HG02798 (cell line): Measurements from ENCODE around the gene PIP4P1.

ENCODE experiments used
- ATAC-seq: cut with Tn5 transposase; IDR thresholded peaks from one replicate; pipeline ENCODE4 v1.9.1; 2021; ENCODE audit warnings: mild to moderate bottlenecking; ENCODE audit not compliant: unreplicated experiment, poor library complexity

Gene PIP4P1

DNA sequence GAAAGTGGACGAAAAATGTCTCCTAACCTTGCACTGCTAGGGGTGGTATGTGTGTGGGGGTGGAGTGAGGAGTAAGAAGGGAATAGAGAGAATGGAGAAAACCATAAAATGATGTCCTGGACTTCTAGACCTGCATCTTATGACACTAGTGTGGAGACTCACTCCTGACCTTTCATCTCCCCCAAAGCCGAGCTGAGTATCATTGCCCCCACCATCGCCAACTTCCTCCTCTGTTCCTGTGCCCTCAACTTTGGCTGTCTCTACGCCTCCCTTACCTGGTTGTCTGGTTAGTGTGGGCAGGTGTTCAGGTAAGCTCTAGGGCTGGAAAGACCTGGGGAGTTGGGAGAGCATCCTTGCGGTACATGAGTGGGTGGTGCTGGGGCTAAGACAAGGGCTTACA lies 20.8 kb downstream of the PIP4P1 start:
- no peak for ATAC-seq

- no peak for ATAC-seq
Observed at GRCh38 chr14:20438664-20439063, 22.6 kb downstream of the PIP4P1 start.

- no peak for ATAC-seq
Observed at GRCh38 chr14:20436363-20436755, 24.9 kb downstream of the PIP4P1 start.

- no peak for ATAC-seq
Observed at GRCh38 chr14:20435582-20436362, 25.5 kb downstream of the PIP4P1 start, which contains the start of gene KLHL33. Gene KLHL33, minus strand, starts transcription at chr14:20436166. Its CDS starts 355 bp downstream, at chr14:20435811.

GRCh38 chr14:20434701-20435581 lies 26.3 kb downstream of the PIP4P1 start:
- ATAC-seq: no peak

DNA sequence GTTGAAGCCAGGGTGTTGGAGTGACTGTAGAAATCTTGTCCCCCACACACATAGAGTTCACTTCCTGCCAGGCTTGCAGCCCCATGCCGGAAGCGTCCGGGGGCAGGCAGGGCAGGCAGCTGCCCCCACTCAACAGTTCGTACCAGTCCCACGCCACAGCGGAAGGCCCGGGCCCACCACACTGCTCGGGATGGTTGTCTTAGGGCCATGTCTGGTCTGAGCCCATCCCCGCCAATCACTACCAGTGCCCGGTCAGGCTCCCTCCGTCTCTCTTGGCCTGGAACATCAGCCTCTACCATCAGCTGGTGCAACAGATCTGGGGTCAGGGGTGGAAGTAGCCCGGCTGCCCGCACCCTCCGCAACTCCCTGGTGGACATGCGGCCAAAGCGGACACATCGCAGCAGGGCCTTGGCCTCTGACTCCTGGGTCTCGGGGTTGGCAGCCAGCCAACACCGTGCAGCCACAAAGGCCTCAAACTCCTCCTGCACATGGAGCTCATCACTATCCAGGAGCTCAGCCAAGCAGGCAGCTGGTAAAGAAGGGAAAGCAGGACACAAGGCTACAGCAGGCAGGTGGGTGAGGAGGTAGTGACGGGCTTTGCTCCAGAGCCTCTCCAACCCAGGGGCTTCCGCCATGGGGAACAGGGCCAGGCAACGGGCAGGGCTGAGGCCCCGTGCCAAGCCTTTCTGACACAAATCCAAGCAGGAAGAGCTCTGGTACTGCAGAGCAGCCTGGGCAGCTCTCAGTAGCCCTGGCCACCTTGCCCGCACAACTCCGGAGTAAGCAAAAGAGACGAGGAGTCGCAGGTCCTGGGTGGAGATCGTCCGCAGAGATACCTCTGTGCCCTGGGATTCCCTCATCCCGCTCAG lies 31.2 kb downstream of the PIP4P1 start:
- no peak for ATAC-seq

- no peak for ATAC-seq
Observed at GRCh38 chr14:20428802-20429201, 32.4 kb downstream of the PIP4P1 start.

DNA sequence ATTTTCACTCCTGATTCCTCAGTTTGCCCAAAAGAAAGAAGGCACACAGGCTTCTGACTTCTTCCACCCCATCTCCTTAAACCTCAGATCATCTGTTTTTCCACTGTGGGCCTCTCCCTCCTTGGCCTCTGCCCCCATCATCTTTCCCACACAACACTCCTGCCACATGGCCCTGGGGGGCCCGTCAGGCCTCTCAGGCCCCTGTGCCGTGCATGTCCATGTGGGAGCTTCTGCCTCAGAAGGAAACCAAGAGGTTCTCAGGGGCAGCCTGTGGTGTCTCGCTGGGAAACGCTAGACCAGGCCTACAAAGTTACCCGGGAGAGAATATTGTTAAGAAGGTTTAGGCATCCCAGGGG lies 33.2 kb downstream of the PIP4P1 start:
- ATAC-seq: peak; percentile 26

- peak; percentile 70 for ATAC-seq
Observed at GRCh38 chr14:20427231-20428009, 33.8 kb downstream of the PIP4P1 start.

DNA sequence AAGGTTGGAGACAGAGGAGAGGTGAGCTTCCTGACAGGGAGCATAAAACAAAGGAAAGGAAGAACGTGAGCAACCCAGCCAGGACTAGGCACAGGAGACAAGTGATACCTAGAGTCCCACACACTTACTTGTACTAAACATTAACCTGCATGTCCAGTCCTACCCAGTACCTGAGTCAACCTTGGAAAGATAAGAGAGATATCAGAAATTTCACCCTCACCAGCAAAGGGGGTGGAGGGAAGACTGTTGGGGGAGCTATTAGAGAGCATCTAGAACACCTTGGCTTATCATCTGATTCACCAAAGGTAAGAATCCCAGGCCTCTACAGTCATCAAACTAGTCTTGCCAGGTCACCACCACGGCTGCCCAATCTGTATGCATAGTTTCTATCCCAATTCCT lies 36.4 kb downstream of the PIP4P1 start:
- ATAC-seq: no peak

DNA sequence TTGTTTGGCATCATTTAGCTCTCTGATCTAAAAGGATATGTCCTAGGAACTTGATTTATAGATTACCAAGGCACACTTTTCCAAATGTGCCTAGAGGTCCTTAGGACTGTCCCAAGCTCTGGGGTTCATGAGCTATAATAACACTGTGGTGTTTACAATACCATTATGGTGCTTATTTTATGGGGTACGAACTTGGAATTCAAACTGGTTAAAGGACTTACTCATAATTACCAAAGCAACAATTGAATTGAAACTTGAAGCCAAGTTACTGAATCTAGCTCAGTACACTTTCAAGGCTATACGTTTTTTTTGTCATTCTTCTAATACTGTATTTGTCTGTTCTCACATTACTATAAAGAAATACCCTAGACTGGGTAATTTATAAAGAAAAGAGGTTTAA lies 38.3 kb downstream of the PIP4P1 start:
- ATAC-seq: no peak

DNA sequence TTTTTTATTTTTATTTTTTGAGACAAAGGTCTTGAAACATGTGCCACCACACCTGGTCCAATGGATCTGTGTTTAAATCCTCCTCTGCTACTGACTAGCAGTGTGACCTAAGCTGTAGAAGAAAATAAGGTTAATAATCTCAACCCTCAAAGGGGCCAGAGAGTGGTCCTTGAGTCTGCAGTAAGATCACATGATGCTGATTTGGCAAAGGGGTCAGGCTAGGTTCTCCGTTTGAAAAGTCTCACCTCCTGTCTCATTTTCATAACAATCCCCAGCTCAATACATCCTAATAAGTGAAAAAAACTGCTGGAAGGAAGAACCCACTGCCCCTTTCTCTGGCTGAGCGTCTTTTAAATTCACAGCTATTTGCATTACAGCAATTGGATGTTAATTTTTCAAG lies 40.0 kb downstream of the PIP4P1 start:
- no peak for ATAC-seq

DNA sequence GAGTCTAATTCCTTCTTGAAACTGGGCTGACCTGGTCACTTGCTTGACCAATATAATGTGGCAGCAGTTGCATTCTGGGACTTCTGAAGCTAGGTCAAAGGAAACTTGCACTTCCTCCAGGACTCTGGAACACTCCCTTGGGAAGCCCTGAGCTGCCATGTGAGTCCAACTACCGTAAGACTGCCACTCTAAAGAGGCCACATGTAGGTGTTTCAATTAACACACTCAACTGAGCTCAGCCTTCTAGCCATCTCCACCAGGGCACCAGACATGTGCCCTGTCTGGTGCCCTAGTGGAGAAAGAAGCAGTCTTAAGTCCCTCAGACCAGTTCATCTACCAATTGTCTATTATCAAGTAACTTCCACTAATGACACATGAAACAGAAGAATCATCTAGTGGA lies 41.8 kb downstream of the PIP4P1 start:
- ATAC-seq: no peak

GRCh38 chr14:20418501-20418909 lies 42.7 kb downstream of the PIP4P1 start:
- no peak for ATAC-seq

GRCh38 chr14:20417250-20418186 lies 43.7 kb downstream of the PIP4P1 start:
- no peak for ATAC-seq

GRCh38 chr14:20416223-20416622 lies 45.0 kb downstream of the PIP4P1 start:
- no peak for ATAC-seq

DNA sequence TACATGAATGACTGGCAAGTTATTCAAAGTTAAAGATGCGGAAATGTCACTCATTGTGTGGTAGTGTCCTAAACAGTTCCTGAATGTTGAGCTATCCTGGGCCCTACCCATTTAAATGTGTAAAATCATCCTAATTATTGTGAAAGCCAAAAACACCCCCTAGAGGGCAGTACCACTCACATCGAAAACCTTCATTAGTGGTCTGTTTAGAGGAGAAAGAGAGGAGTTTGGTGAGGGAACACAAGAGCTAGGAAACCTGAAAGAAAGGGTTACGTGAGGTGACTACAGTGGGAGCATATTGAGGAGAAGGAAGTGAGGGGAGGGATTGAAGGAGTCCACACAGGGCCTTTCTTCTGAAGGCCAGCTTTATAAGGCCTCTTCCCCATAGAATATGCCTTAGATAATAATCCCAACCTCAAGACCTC lies 45.4 kb downstream of the PIP4P1 start:
- peak; percentile 46 for ATAC-seq

- peak; percentile 38 for ATAC-seq
Observed at GRCh38 chr14:20413744-20414082, 47.5 kb downstream of the PIP4P1 start.
